Rectal smooth muscle tissue (tissue), 1 donor: Measurements from ENCODE around the gene CYP2S1.
"Not testable (repeated sequence)": the region's sequence is repeated elsewhere in the genome, so short reads cannot be mapped to it uniquely, and the experiment has no call there.

Source experiments
- H3K27ac ChIP-seq: one replicate; pipeline ENCODE4 v1.7.0; 2013; ENCODE audit warnings: low read depth, low read length, inconsistent platforms
- H3K27me3 ChIP-seq: one replicate; pipeline ENCODE4 v1.7.0; 2013; ENCODE audit warnings: low read length; ENCODE audit not compliant: control insufficient read depth, insufficient read depth
- H3K36me3 ChIP-seq: one replicate; pipeline ENCODE4 v1.7.0; 2013; ENCODE audit warnings: low read length; ENCODE audit not compliant: control insufficient read depth, insufficient read depth
- H3K4me1 ChIP-seq: one replicate; pipeline ENCODE4 v1.7.0; 2013; ENCODE audit warnings: low read length; ENCODE audit not compliant: control insufficient read depth, insufficient read depth
- H3K4me3 ChIP-seq: one replicate; pipeline ENCODE4 v1.7.0; 2013; ENCODE audit warnings: low read length
- H3K9ac ChIP-seq: one replicate; pipeline ENCODE4 v1.7.0; 2013; ENCODE audit warnings: low read length

The CYP2S1 gene

DNA sequence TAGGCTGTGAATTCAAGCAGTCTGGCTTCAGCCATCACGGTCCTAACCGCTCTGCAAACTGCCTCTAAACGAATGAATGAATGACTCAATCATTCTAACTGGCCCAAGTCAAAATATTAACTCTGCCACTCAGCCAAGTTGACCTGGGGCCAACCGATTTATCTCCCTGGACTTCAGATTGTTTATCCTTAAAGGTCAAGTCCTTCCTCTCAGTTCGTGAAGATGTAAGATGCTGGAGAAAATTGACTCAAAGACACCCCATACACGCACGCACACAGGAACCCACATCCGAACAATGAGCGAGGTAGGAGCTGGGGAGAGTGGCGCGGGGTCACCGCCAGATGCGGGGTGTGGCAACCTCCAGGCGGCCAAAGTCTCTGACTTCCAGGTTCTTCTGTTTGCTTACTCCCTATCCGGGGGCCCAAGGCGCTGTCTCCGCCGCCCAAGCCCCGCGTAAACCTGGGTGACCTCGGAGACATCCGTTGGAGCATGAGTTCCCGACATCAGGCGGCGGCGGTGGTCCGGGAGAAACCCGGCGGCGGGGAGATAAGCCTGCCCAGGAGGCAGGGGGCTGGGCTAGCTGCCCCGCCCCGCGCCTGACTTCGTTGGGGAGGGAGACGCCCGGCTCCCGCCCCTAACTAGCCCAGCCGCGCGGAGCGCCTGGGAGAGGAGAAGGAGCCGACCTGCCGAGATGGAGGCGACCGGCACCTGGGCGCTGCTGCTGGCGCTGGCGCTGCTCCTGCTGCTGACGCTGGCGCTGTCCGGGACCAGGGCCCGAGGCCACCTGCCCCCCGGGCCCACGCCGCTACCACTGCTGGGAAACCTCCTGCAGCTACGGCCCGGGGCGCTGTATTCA is at the start of gene CYP2S1:
TSS of gene CYP2S1 (plus strand) at position 646 of the 856 bp plus-strand sequence. CDS start at position 692, 46 bp downstream.
- Histone ChIP-seq H3K4me1 (no peaks in the 10 kb centered on the region), H3K4me3 (peak within 1 kb of the TSS; percentile 60), H3K27ac (no peak within 1 kb of the TSS), H3K9ac (no peak within 1 kb of the TSS), H3K27me3 (no peaks in the 10 kb centered on the region), H3K36me3 (no peaks in the 10 kb centered on the region)

GRCh38 chr19:41144403-41144802 is 48.6 kb upstream of the CYP2S1 start:
- Histone ChIP-seq H3K4me3 (no peak overlapping the region), H3K4me1 (no peaks in the 10 kb centered on the region), H3K9ac (no peak overlapping the region), H3K27ac (no peak overlapping the region), H3K27me3 (no peaks in the 10 kb centered on the region), H3K36me3 (no peaks in the 10 kb centered on the region)

DNA sequence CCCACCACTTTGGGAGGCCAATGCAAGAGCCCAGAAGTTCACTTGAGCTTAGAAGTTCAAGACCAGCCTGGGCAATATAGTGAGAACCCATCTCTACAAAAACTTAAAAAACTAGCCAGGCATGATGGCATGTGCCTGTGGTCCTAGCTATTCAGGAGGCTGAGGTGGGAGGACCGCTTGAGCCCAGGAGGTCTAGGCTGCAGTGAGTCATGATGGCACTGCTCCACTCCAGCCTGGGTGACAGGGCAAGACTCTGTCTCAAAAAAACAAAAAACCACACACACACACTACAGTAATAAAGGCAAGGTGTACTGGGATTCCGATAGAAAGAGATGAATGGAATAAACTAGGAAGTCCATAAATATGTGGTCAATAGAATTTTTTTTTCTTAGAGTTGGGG is 43.2 kb upstream of the CYP2S1 start:
- no peaks in the 10 kb centered on the region for H3K27me3 ChIP-seq
- no peak overlapping the region for H3K4me3 ChIP-seq
- H3K36me3 ChIP-seq, result no peaks in the 10 kb centered on the region
- H3K27ac ChIP-seq, result no peak overlapping the region
- no peak overlapping the region for H3K9ac ChIP-seq
- H3K4me1 ChIP-seq, result no peaks in the 10 kb centered on the region

- H3K36me3 ChIP-seq, H3K27me3 ChIP-seq, H3K9ac ChIP-seq, H3K4me1 ChIP-seq, H3K27ac ChIP-seq, H3K4me3 ChIP-seq: not testable (repeated sequence)
Measured at GRCh38 chr19:41150986-41151385, 42.0 kb upstream of the CYP2S1 start.

DNA sequence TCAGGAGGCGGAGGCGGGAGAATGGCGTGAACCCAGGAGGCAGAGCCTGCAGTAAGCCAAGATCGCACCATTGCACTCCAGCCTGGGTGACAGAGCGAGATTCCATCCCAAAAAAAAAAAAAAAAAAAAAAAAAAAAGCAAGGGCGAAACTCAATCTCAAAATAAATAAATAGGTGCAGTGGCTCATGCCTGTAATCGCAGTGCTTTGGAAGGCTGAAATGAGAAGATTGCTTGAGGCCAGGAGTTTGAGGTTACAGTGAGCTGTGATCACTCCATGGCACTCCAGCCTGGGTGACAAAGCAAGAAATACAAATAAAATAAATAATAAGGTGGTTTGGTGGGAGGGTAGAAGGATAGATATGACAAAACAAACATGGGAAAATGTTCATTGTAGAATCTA is 39.0 kb upstream of the CYP2S1 start:
- no peak overlapping the region for H3K4me3 ChIP-seq
- H3K4me1 ChIP-seq, result no peaks in the 10 kb centered on the region
- H3K36me3 ChIP-seq, result no peaks in the 10 kb centered on the region
- H3K27ac ChIP-seq, result no peak overlapping the region
- H3K9ac ChIP-seq, result no peak overlapping the region
- H3K27me3 ChIP-seq, result no peaks in the 10 kb centered on the region

- no peaks in the 10 kb centered on the region for H3K27me3 ChIP-seq
- no peak overlapping the region for H3K27ac ChIP-seq
- H3K36me3 ChIP-seq, result no peaks in the 10 kb centered on the region
- H3K9ac ChIP-seq, result no peak overlapping the region
- no peak overlapping the region for H3K4me3 ChIP-seq
- H3K4me1 ChIP-seq, result no peaks in the 10 kb centered on the region
Measured at GRCh38 chr19:41156207-41156606, 36.8 kb upstream of the CYP2S1 start.

- Histone ChIP-seq H3K9ac (no peak overlapping the region), H3K27me3 (no peaks in the 10 kb centered on the region), H3K4me3 (no peak overlapping the region), H3K36me3 (no peaks in the 10 kb centered on the region), H3K4me1 (no peaks in the 10 kb centered on the region), H3K27ac (no peak overlapping the region)
Measured at GRCh38 chr19:41159881-41160280, 33.1 kb upstream of the CYP2S1 start.

DNA sequence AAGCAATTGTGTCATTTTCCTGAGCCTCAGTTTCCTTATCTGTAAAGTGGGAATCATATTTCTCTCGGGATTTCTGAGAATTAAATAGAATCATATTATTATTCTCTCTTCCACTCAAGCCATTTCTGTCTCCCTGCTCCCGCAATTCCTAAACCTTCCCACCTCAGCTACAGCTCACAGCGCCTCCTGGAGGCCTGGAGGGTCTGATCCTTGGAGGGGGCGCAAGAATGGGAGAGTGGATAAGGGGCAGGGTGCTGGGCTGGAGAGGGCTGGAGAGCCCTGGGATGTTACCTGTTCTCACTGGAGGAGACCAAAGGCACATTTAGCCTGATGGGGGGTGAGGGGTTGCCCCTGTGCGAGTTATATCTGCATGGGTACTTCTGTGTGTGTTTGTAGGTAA is 31.1 kb upstream of the CYP2S1 start:
- Histone ChIP-seq H3K36me3 (no peaks in the 10 kb centered on the region), H3K9ac (no peak overlapping the region), H3K4me1 (no peaks in the 10 kb centered on the region), H3K4me3 (no peak overlapping the region), H3K27ac (no peak overlapping the region), H3K27me3 (no peaks in the 10 kb centered on the region)

GRCh38 chr19:41166944-41167804 is 25.8 kb upstream of the CYP2S1 start:
- Histone ChIP-seq H3K9ac (no peak overlapping the region), H3K36me3 (no peaks in the 10 kb centered on the region), H3K27ac (no peak overlapping the region)

DNA sequence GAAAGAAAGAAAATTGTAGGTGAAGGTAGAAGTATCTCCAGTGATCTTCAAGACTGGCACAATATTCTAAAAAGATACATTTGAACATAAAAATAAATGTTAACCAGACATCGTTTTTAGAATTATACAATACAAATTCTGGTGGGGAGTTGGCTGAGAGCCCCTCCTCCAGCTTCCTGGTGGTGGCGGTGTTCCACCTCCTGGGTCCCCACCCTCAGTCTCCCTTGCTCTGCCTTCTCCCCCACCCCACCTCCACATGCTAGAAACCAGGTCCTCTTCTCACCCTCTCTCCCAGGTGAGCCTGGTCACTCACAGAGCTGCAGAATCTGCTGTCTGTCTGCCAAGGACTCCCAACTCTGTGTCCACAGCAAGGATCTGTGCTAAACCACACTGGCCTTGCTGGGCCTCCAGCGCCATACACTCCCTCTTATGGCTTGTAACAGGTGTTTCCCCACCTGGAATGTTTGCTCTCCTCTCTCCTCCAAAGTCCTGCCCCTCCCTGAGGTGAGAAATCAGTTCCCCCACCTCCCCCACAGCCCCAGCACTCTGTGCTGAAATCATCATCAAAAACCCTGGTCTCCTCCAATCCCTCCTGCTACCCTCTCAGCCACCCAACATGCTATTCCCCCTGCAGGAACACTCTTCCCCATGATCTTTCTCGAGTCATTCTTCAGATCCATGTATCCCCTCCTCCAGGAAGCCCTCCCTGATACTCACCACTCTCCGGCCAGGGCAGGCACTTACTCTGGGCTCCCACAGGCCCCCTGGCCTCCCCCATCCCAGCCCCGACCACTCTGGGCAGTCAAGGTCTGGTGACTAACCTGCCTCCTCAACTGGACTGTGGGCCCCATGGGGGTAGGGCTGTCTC is 20.5 kb upstream of the CYP2S1 start:
- H3K27me3 ChIP-seq, result no peaks in the 10 kb centered on the region
- H3K36me3 ChIP-seq, result no peaks in the 10 kb centered on the region
- H3K27ac ChIP-seq, result no peak overlapping the region
- no peaks in the 10 kb centered on the region for H3K4me1 ChIP-seq
- H3K4me3 ChIP-seq, result no peak overlapping the region
- H3K9ac ChIP-seq, result no peak overlapping the region

More at GRCh38 chr19:41166944-41167804, 25.8 kb upstream of the CYP2S1 start:
- no peaks in the 10 kb centered on the region for H3K4me1 ChIP-seq
- no peak overlapping the region for H3K4me3 ChIP-seq
- no peaks in the 10 kb centered on the region for H3K27me3 ChIP-seq

GRCh38 chr19:41174297-41174928 is 18.6 kb upstream of the CYP2S1 start:
- Histone ChIP-seq H3K27ac (no peak overlapping the region), H3K4me3 (no peak overlapping the region), H3K9ac (no peak overlapping the region), H3K4me1 (no peaks in the 10 kb centered on the region), H3K27me3 (no peaks in the 10 kb centered on the region), H3K36me3 (no peaks in the 10 kb centered on the region)
